Left ventricle myocardium inferior (tissue), 1 donor: ENCODE measurements around the gene TMEM132E. TPM values are rescaled to one million over a fixed set of nuclear protein-coding genes. Genes with fewer than 3 reads are reported as not detected.

Experiments used
- DNase-seq: peaks from one replicate; pipeline ENCODE4 v3.0.0-alpha.2; 2020
- H3K27ac ChIP-seq: fragments of 200-600 bp; replicated peaks from 2 replicates; pipeline ENCODE4 v1.8.0; 2021
- H3K27me3 ChIP-seq: fragments of 200-600 bp; 2 replicates; pipeline ENCODE4 v1.8.0; 2021; ENCODE audit warnings: low read depth
- H3K36me3 ChIP-seq: fragments of 200-600 bp; 2 replicates; pipeline ENCODE4 v1.8.0; 2021
- H3K4me1 ChIP-seq: fragments of 200-600 bp; 2 replicates; pipeline ENCODE4 v1.8.0; 2021
- H3K4me3 ChIP-seq: fragments of 200-600 bp; 2 replicates; pipeline ENCODE4 v1.8.0; 2021; ENCODE audit warnings: mild to moderate bottlenecking, moderate library complexity
- H3K9me3 ChIP-seq: fragments of 200-600 bp; replicated peaks from 2 replicates; pipeline ENCODE4 v1.8.0; 2021
- intact Hi-C: fragments of 100-400 bp; cut with micrococcal nuclease; formaldehyde crosslinking; loops from one replicate; pipeline ENCODE4 v1.11.0; 2022
- total RNA-seq: library from RNA; stranded (reverse); fragmentation: NEBNext Ultra II Directional; extraction: Animal tissue kit (Norgen Biotek cat#: 25700); gene quantifications from one replicate; pipeline ENCODE4 v1.2.1, GENCODE V29; 2021
- TF ChIP-seq, protein P1 (sequence below): fragments of 200-600 bp; IDR thresholded peaks from 2 replicates; pipeline ENCODE4 v1.8.0; 2021; ENCODE audit warnings: antibody characterized with exemption, mild to moderate bottlenecking, borderline replicate concordance
- donor health status: DM: no; HTN: yes; CAD: no; lungs with severe emphysema.

The TMEM132E gene
- total RNA-seq, 1 donor from 2014 or later = 0.05 TPM

DNA sequence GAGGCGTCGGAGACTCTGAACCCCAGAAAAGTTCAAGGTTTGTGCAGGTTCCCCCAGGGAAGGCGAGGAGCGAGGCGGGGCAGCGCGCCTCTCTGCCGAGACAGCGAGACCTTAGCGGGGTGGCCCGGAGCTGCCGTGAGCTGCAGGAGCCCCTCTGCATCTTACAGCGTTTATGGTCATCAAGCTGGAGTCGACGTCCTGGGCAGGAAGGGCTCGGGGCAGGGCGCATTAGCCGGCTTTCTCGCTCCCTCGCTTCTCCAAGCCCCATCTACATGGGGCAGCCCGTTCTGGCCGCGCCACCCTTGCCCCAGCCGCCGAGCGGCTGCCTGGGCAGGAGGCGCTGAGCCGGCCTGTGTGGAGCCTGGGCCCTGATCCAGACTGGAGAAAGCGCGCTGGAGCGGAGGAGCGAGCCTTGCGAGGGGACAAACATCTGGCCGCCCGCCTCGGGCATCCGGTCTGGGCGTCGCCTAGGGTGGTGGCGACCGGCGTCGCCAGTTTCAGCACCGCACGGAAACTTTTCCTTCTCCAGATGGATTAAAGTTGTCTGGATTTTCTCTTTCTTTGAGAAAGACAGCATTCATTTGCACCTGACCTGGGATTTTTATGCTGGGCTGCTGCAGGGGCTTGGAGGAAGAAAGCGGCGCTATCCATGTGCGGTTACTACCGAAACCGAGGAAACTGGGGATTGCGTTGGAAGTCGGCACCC, 750 bp downstream of the TMEM132E start:
- Histone ChIP-seq H3K4me1 (peaks cover 36% of the 10 kb centered on the region), H3K27me3 (peaks cover 100% of the 10 kb centered on the region)
- TF ChIP-seq, protein P1, sequence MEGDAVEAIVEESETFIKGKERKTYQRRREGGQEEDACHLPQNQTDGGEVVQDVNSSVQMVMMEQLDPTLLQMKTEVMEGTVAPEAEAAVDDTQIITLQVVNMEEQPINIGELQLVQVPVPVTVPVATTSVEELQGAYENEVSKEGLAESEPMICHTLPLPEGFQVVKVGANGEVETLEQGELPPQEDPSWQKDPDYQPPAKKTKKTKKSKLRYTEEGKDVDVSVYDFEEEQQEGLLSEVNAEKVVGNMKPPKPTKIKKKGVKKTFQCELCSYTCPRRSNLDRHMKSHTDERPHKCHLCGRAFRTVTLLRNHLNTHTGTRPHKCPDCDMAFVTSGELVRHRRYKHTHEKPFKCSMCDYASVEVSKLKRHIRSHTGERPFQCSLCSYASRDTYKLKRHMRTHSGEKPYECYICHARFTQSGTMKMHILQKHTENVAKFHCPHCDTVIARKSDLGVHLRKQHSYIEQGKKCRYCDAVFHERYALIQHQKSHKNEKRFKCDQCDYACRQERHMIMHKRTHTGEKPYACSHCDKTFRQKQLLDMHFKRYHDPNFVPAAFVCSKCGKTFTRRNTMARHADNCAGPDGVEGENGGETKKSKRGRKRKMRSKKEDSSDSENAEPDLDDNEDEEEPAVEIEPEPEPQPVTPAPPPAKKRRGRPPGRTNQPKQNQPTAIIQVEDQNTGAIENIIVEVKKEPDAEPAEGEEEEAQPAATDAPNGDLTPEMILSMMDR = no peak

DNA sequence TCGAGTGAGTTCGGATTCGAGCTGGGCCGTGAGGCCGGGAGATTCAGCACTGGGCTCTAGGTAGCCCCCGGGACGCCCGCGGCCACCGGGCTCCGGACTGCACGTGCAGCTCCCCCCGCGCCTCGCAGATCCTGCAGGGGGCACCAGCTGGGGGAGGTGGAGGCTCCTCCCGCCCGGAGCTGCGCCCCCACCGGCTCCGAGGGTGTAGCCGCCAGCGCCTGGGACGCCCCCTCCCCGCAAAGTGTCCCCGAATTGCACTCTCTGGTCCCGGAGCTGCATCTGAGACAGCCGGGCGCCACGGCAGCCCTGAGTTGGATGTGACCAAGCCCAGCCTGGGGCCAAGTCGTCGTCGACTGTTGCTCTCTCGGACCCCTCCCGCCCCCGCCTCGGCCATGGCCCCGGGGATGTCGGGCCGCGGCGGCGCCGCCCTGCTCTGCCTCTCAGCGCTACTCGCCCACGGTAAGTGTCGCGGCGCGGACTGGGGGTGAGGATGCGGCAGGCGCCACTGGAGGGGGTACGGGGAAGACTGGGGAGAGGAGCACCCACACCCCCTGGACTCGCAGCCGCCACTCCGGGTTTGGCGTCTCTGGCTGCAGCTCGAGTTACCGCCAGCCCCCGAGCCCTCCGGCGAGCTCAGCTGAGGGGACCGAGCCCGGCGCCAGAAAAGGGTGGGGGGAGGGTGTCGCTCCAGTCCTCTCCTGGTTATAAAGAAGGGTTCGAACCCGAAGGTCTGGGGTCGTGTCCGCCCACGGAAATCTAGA, 1.5 kb downstream of the TMEM132E start:
- intact Hi-C loops = no loop called here
- no peaks in the 10 kb centered on the region for H3K9me3 ChIP-seq
- H3K27ac ChIP-seq = no peak overlapping the region
- peak overlapping the region; percentile 72 for H3K4me3 ChIP-seq
- H3K27me3 ChIP-seq = peaks cover 100% of the 10 kb centered on the region
- H3K36me3 ChIP-seq = no peaks in the 10 kb centered on the region
- TF ChIP-seq, protein P1 = no peak
- DNase-seq = no peak
- H3K4me1 ChIP-seq = peaks cover 36% of the 10 kb centered on the region

More for the DNA sequence above, 750 bp downstream of the TMEM132E start:
- Histone ChIP-seq H3K9me3 (peaks cover 4% of the 10 kb centered on the region), H3K27ac (no peak overlapping the region), H3K4me3 (peak overlapping the region; percentile 72), H3K36me3 (no peaks in the 10 kb centered on the region)
- intact Hi-C loops = no loop called here
- DNase-seq = peak; percentile 23

DNA sequence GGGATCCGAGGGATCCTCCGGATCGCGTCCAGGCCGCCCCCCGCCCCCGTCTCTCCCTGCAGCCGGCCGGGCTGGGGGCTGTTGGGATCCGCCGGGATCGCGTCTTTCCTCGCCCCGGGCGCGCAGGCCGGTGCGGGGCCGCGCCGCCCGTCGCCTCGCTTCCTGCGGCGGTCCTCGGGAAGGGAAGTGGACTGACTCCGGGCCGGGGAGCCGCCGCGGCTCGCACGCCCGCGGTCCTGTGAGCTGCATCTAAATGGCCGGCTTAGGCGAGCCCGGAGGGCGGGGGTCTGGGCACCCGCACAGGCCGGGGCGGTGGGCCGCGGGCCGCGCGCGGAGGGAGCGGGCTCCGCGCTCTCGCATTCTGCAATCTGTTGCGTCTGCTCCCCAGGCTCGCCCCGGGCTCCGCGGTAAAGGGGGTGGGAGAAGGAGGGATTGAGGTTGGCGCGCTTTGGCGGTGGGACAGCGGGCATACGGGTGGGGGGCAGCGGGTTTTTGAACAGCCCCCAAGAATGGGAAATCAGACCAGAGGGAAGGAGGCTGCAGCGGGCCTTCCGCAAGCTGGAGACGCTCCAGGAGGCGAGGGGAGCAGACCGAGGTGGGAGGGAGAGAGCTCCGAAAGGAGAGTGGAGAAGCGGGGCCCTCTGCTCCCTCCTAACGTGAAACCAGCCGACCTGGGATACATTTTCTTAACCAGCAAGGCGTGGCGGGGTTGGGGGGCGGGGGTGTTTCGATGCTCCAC, 2.2 kb downstream of the TMEM132E start:
- TF ChIP-seq, protein P1 = no peak
- no peak for DNase-seq

DNA sequence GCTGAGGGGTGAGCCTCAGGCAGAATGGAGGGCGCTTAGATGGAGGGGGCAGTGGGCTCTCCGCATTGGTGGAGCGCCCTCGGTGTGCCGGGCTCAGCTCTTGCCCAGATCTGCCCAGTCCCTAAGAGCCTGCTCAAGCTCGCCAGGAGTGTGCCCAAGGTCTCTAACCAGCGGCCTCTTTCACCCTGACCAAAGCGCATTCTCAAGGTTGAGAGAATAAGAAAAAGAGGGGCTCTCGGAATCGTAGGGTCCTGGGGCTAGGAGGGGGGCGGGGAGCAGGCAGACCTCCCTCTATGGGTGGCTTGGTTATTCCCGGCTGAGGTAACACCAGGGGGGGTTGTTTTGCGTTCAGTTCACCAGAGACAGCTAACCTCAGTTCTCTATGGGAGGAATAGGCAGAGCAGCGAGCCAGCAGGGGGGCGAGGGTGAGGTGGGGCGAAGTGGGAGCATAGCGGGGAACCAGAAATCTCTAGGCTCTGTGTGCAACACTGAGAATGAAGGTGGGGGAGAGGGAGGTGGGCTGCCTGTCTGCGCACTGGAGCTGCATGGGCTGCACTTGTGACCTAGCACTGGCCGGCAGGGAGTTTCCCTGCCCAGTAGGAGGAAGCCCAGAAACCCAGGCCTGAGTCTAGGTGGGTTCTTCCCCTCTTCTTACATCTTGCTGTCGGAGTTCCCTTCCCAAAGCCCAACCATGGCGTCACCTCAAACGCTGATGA, 3.0 kb downstream of the TMEM132E start:
- Histone ChIP-seq H3K9me3 (no peaks in the 10 kb centered on the region), H3K4me1 (peaks cover 36% of the 10 kb centered on the region), H3K27ac (no peak overlapping the region), H3K27me3 (peaks cover 100% of the 10 kb centered on the region), H3K4me3 (no peak overlapping the region), H3K36me3 (no peaks in the 10 kb centered on the region)
- intact Hi-C loops = no loop called here
- TF ChIP-seq, protein P1 = no peak
- no peak for DNase-seq

More for the DNA sequence above, 2.2 kb downstream of the TMEM132E start:
- Histone ChIP-seq H3K36me3 (no peaks in the 10 kb centered on the region), H3K27ac (no peak overlapping the region), H3K9me3 (no peaks in the 10 kb centered on the region), H3K4me3 (peak overlapping the region; percentile 72), H3K4me1 (peaks cover 36% of the 10 kb centered on the region), H3K27me3 (peaks cover 100% of the 10 kb centered on the region)
- intact Hi-C loops = no loop called here

DNA sequence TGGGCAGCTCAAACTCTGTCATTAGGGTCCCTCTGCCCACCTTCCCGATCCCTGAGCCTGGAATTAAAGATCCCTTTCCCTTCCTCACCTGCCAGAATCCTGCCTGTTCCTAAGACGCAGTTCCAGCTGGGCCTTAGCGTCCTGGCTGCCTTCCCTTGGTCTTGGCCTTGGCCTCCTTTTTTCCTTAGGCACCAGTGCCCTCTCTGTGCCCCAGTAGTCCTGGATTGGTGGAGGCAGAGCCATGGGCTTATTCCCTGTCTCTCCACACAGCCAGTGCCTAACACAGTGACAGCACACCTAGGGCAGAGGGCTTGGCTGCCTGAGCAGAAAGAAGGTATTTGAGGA, 3.5 kb downstream of the TMEM132E start:
- H3K36me3 ChIP-seq = no peaks in the 10 kb centered on the region
- no peak overlapping the region for H3K27ac ChIP-seq
- TF ChIP-seq, protein P1 = no peak
- intact Hi-C loops = no loop called here
- no peak overlapping the region for H3K4me3 ChIP-seq
- peaks cover 100% of the 10 kb centered on the region for H3K27me3 ChIP-seq
- H3K4me1 ChIP-seq = peaks cover 36% of the 10 kb centered on the region
- DNase-seq = no peak
- no peaks in the 10 kb centered on the region for H3K9me3 ChIP-seq
